Activated T-cell treated with anti-CD3 and anti-CD28 coated beads, Interleukin-2, amount 50 U/mL, for 72 hours (primary cell): ENCODE results near the gene ETNK2. TPM values are rescaled to one million over a fixed set of nuclear protein-coding genes. Genes with fewer than 3 reads are reported as not detected.
"Not testable (repeated sequence)": the region's sequence is repeated elsewhere in the genome, so short reads cannot be mapped to it uniquely, and the experiment has no call there.

Experiments used
- ATAC-seq, 2 donors: fragments of 150-1000 bp; cut with Tn5 transposase; replicated peaks in 1 of 2; 2 replicates each; pipeline ENCODE4 v1.10.0; 2021; ENCODE audit warnings: moderate library complexity in 2 of 2, mild to moderate bottlenecking in 1 of 2
- DNase-seq, 2 donors: peaks; one replicate each; pipeline ENCODE4 v3.0.0; 2021 to 2022; ENCODE audit warnings: mixed read lengths in 1 of 2
- H3K27ac Mint-ChIP-seq: one replicate; pipeline ENCODE4 v1.8.0; 2022; ENCODE audit warnings: mild to moderate bottlenecking, moderate library complexity, mixed read lengths
- H3K27me3 Mint-ChIP-seq: one replicate; pipeline ENCODE4 v1.8.0; 2022; ENCODE audit warnings: low read depth, mixed read lengths
- H3K36me3 Mint-ChIP-seq, 2 donors: one replicate each; pipeline ENCODE4 v1.8.0; 2022; ENCODE audit warnings: mixed read lengths in 2 of 2, mild to moderate bottlenecking in 1 of 2; ENCODE audit not compliant: insufficient read depth in 2 of 2
- H3K4me1 Mint-ChIP-seq: one replicate; pipeline ENCODE4 v1.8.0; 2022; ENCODE audit warnings: low read depth, mixed read lengths
- H3K4me3 Mint-ChIP-seq, 2 donors: one replicate each; pipeline ENCODE4 v1.8.0; 2022; ENCODE audit warnings: mild to moderate bottlenecking in 2 of 2, mixed read lengths in 2 of 2, moderate library complexity in 2 of 2
- H3K9me3 Mint-ChIP-seq, 2 donors: one replicate each; pipeline ENCODE4 v1.8.0; 2022; ENCODE audit warnings: mixed read lengths in 2 of 2
- total RNA-seq, 2 donors: library from RNA; stranded (reverse); gene quantifications; one replicate each; pipeline ENCODE4 v1.2.3, GENCODE V29; 2022

ETNK2 gene
- total RNA-seq, 2 donors from 2014 or later, result 1.7 TPM

DNA sequence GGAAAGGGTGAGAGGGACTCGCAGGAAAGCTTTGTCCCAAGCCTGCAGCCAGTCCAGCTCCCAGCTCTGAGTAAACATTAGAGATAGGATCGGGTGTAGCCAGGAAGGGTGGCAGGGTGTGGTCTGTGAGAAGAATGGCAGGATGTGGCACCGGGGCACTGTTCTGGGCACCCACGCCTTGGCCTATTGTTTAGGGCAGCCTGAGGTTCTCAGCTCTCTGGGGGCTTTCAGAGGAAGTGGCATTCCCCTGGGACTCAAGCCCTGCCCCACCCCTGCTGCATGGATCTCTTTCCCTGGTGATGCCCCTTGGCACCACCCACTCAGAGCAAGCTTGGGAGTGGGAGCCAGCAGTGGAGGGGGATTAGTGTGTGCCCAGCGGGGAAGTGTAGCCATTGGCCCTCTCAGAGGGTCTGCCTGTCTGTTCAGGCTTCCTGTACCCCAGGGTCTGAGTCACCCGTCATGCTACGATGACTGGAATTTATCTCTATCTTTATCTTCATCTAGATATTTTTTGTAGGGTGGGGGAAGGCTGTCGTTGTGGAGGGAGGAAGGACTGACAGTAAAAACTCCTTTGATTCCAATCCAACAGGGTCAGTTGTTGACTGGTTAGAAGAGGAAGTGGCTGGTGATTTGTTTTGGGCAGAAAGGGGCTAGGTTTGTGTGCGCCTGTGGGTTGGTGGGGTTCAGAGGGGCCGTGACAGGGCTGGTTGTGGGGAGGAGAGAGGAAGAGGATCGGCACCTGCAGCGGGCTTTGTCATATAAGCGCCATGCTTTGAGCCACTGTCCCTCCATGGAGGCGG is 47.3 kb downstream of the ETNK2 start:
- ATAC-seq, result peak; percentile 70 to 71
- Mint-ChIP-seq H3K9me3 (no peaks in the 10 kb centered on the region), H3K36me3 (no peaks in the 10 kb centered on the region), H3K27ac (peak overlapping the region; percentile 81), H3K27me3 (peaks cover 16% of the 10 kb centered on the region), H3K4me3 (peak overlapping the region; percentile 50 to 74), H3K4me1 (peaks cover 34% of the 10 kb centered on the region)
- peak; percentile 28 to 43 for DNase-seq

- no peak for DNase-seq
- ATAC-seq, result no peak
- no peaks in the 10 kb centered on the region for H3K36me3 Mint-ChIP-seq
- no peaks in the 10 kb centered on the region for H3K9me3 Mint-ChIP-seq
- H3K4me1 Mint-ChIP-seq, result peaks cover 40% of the 10 kb centered on the region
- peak overlapping the region; percentile 92 for H3K27ac Mint-ChIP-seq
- peaks cover 16% of the 10 kb centered on the region for H3K27me3 Mint-ChIP-seq
- peak overlapping the region; percentile 72 to 81 for H3K4me3 Mint-ChIP-seq
Measured at GRCh38 chr1:204103431-204103741, 48.5 kb downstream of the ETNK2 start.

GRCh38 chr1:204102739-204103430 is 49.0 kb downstream of the ETNK2 start:
- ATAC-seq, result peak; percentile 21 to 42
- H3K4me1 Mint-ChIP-seq, result peaks cover 40% of the 10 kb centered on the region
- no peaks in the 10 kb centered on the region for H3K36me3 Mint-ChIP-seq
- peak overlapping the region; percentile 72 to 81 for H3K4me3 Mint-ChIP-seq
- H3K27ac Mint-ChIP-seq, result peak overlapping the region; percentile 92
- peaks cover 16% of the 10 kb centered on the region for H3K27me3 Mint-ChIP-seq
- DNase-seq, result no peak
- no peaks in the 10 kb centered on the region for H3K9me3 Mint-ChIP-seq

- Mint-ChIP-seq H3K27ac (peak overlapping the region; percentile 92), H3K9me3 (no peaks in the 10 kb centered on the region), H3K4me3 (peak overlapping the region; percentile 72 to 81), H3K4me1 (peaks cover 40% of the 10 kb centered on the region), H3K27me3 (peaks cover 16% of the 10 kb centered on the region), H3K36me3 (no peaks in the 10 kb centered on the region)
- DNase-seq (peak; percentile 12 to 35), ATAC-seq (peak in 1 of 2 donors; percentile 18)
Measured at GRCh38 chr1:204102029-204102611, 49.7 kb downstream of the ETNK2 start.

GRCh38 chr1:204099754-204100153 is 52.1 kb downstream of the ETNK2 start:
- peaks cover 35% of the 10 kb centered on the region for H3K4me1 Mint-ChIP-seq
- H3K36me3 Mint-ChIP-seq, H3K4me3 Mint-ChIP-seq, H3K27ac Mint-ChIP-seq, ATAC-seq, H3K27me3 Mint-ChIP-seq, DNase-seq, H3K9me3 Mint-ChIP-seq: not testable (repeated sequence)

DNA sequence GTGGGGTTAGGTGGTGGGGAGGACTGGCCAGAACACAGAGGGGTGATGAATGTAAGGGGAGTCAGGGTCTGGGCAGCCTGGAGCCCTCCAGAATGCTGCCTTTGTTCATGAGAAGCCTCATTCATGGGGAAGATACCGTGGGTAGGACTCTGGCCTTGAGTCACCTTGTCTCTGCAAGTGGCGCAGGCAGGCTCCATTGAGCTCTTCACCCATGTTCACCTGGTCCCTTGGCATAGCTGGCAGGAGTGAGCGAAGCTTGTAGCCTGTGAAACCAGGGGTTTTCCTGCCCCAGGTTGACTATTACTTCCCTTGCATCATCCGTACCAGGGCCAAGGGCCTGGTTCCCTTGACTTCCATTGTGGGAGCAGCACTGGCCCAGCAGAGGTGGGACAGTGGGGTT is 53.2 kb downstream of the ETNK2 start:
- no peaks in the 10 kb centered on the region for H3K9me3 Mint-ChIP-seq
- no peak overlapping the region for H3K4me3 Mint-ChIP-seq
- peak; percentile 41 to 46 for ATAC-seq
- H3K4me1 Mint-ChIP-seq, result peaks cover 25% of the 10 kb centered on the region
- H3K36me3 Mint-ChIP-seq, result no peaks in the 10 kb centered on the region
- DNase-seq, result no peak
- H3K27me3 Mint-ChIP-seq, result no peaks in the 10 kb centered on the region
- no peak overlapping the region for H3K27ac Mint-ChIP-seq

DNA sequence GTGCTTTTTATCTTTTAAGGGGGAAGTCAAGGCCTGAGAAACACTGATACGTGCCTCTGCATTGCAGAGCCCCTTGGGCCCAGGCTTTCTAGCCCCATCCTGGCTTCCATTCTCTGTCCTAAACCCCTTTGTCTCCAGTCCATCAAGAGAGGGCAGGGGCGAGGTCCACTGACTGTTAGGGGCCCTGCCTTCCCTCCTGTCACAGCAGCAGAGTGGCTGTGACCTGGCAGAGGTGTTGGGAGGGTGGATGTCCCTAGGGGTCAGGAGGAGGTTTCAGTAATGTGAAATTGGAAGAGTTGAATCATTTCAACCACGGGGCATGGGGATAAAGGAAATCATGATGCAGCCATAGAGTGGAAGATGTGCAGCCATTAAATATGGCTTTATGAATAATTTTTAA is 54.9 kb downstream of the ETNK2 start:
- no peak for ATAC-seq
- no peaks in the 10 kb centered on the region for H3K27me3 Mint-ChIP-seq

GRCh38 chr1:204094856-204095634 is 56.8 kb downstream of the ETNK2 start:
- no peak overlapping the region for H3K27ac Mint-ChIP-seq
- no peaks in the 10 kb centered on the region for H3K36me3 Mint-ChIP-seq
- no peak overlapping the region for H3K4me3 Mint-ChIP-seq
- DNase-seq, result no peak
- peaks cover 5% of the 10 kb centered on the region for H3K4me1 Mint-ChIP-seq
- no peaks in the 10 kb centered on the region for H3K9me3 Mint-ChIP-seq
- ATAC-seq, result no peak
- no peaks in the 10 kb centered on the region for H3K27me3 Mint-ChIP-seq

More for the DNA sequence above, 54.9 kb downstream of the ETNK2 start:
- Mint-ChIP-seq H3K4me1 (peaks cover 7% of the 10 kb centered on the region), H3K36me3 (no peaks in the 10 kb centered on the region), H3K9me3 (no peaks in the 10 kb centered on the region), H3K27ac (peak overlapping the region; percentile 36), H3K4me3 (no peak overlapping the region)
- no peak for DNase-seq

- Mint-ChIP-seq H3K27me3 (no peaks in the 10 kb centered on the region), H3K9me3 (no peaks in the 10 kb centered on the region), H3K4me1 (peaks cover 5% of the 10 kb centered on the region), H3K36me3 (no peaks in the 10 kb centered on the region), H3K4me3 (no peak overlapping the region), H3K27ac (no peak overlapping the region)
- no peak for DNase-seq
- no peak for ATAC-seq
Measured at GRCh38 chr1:204094313-204094729, 57.5 kb downstream of the ETNK2 start.

- H3K9me3 Mint-ChIP-seq, result no peaks in the 10 kb centered on the region
- ATAC-seq, result no peak
- no peaks in the 10 kb centered on the region for H3K27me3 Mint-ChIP-seq
- no peak overlapping the region for H3K27ac Mint-ChIP-seq
- DNase-seq, result no peak
- H3K36me3 Mint-ChIP-seq, result no peaks in the 10 kb centered on the region
- peaks cover 4% of the 10 kb centered on the region for H3K4me1 Mint-ChIP-seq
- no peak overlapping the region for H3K4me3 Mint-ChIP-seq
Measured at GRCh38 chr1:204093781-204094180, 58.1 kb downstream of the ETNK2 start.

DNA sequence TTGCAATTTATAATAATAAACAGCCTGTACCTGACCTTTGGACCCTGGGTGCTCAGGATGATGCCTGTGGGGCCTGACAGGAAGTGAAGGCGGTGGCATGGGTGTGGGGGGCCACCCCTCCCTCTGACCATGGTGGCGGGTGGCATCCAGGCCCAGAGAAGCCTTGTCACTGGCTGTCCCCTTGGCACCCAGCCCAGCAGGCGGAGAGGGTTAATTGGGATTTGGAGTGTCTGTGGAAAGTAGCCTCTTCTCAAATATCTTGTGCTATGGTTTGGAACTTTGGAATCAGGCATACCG is 58.5 kb downstream of the ETNK2 start:
- Mint-ChIP-seq H3K9me3 (no peaks in the 10 kb centered on the region), H3K36me3 (no peaks in the 10 kb centered on the region), H3K27ac (no peak overlapping the region), H3K27me3 (no peaks in the 10 kb centered on the region), H3K4me3 (no peak overlapping the region), H3K4me1 (no peaks in the 10 kb centered on the region)
- DNase-seq, result no peak
- no peak for ATAC-seq

- H3K36me3 Mint-ChIP-seq, result no peaks in the 10 kb centered on the region
- no peaks in the 10 kb centered on the region for H3K4me1 Mint-ChIP-seq
- H3K9me3 Mint-ChIP-seq, result no peaks in the 10 kb centered on the region
- no peak for DNase-seq
- H3K27ac Mint-ChIP-seq, result no peak overlapping the region
- H3K27me3 Mint-ChIP-seq, result no peaks in the 10 kb centered on the region
- H3K4me3 Mint-ChIP-seq, result no peak overlapping the region
- ATAC-seq, result no peak
Measured at GRCh38 chr1:204092632-204093420, 59.0 kb downstream of the ETNK2 start.
